Stimulated activated CD8-positive, alpha-beta memory T cell treated with anti-CD3 and anti-CD28 coated beads, Interleukin-7, amount 100 ng/mL, for 24 hours (primary cell): Measurements from ENCODE around the gene WDCP.
"Not testable (repeated sequence)": the region's sequence is repeated elsewhere in the genome, so short reads cannot be mapped to it uniquely, and the experiment has no call there.

Source experiments
- DNase-seq: peaks from one replicate; pipeline ENCODE4 v3.0.0-alpha.2; 2020; ENCODE audit warnings: low read depth

Gene WDCP, protein sequence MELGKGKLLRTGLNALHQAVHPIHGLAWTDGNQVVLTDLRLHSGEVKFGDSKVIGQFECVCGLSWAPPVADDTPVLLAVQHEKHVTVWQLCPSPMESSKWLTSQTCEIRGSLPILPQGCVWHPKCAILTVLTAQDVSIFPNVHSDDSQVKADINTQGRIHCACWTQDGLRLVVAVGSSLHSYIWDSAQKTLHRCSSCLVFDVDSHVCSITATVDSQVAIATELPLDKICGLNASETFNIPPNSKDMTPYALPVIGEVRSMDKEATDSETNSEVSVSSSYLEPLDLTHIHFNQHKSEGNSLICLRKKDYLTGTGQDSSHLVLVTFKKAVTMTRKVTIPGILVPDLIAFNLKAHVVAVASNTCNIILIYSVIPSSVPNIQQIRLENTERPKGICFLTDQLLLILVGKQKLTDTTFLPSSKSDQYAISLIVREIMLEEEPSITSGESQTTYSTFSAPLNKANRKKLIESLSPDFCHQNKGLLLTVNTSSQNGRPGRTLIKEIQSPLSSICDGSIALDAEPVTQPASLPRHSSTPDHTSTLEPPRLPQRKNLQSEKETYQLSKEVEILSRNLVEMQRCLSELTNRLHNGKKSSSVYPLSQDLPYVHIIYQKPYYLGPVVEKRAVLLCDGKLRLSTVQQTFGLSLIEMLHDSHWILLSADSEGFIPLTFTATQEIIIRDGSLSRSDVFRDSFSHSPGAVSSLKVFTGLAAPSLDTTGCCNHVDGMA

DNA sequence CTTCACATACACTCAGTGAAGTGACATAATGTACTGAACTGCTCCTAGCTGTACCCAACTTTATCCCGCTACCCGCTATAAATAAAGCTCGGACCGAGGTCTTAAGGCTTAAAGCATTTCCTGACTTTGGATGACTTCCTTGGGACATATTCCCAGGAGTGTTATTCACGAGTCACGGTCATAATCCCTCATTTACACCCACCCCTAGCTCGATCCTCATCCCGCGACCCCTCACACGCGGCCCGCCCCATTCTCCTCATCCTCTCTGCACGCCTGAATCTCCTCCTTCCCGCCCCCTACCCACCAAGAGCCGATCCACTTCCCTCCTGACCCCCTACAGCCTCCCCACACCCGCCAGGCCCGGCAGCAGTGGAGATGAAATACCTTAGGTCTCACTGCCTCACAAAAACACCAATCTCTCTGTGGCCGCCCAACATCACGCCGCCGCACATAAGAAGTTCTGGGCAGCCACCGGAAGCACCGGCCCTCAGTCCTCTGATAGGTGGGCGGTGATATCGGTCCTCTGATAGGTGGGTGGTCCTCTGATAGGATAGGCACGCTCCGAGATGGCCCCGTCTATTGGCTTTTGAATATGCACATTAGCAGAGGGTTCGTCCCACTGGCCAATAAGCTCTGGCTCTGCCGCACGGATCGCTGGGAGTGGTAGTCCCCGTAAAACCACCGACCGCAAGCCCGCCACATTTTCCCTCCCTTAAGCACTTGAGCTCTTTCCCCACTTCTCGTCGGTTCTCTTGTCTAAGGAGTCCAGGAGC, at the start of gene WDCP:
TSS of gene WDCP (minus strand) at position 462 of the 773 bp plus-strand sequence. CDS start 7,897 bp downstream, outside the sequence.
- peak; percentile 87 for DNase-seq

DNA sequence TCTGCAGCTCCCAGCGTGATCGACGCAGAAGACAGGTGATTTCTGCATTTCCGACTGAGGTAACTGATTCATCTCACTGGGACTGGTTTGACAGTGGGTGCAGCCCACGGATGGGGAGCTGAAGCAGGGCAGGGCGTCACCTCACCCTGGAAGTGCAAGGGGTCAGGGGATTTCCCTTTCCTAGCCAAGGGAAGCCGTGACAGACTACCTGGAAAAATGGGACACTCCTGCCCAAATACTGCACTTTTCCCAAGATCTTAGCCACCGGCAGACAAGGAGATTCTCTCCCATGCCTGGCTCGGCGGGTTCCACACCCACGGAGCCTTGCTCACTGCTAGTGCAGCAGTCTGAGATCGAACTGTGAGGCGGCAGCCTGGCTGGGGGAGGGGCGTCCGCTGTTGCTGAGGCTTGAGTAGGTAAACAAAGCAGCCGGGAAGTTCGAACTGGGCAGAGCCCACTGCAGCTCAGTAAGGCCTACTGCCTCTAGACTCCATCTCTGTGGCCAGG, 48.0 kb upstream of the WDCP start:
- not testable (repeated sequence) for DNase-seq

DNA sequence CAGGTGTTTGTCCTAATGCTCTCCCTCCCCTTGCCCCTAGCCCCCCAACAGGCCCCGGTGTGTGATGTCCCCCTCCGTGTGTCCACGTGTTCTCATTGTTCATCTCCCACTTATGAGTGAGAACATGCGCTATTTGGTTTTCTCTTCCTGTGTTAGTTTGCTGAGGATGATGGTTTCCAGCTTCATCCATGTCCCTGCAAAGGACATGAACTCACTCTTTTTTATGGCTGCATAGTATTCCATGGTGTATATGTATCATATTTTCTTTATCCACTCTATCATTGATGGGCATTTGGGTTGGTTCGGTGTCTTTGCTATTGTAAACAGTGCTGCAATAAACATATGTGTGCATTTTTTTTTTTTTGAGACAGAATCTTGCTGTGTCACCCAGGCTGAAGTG, 46.1 kb upstream of the WDCP start:
- not testable (repeated sequence) for DNase-seq

DNA sequence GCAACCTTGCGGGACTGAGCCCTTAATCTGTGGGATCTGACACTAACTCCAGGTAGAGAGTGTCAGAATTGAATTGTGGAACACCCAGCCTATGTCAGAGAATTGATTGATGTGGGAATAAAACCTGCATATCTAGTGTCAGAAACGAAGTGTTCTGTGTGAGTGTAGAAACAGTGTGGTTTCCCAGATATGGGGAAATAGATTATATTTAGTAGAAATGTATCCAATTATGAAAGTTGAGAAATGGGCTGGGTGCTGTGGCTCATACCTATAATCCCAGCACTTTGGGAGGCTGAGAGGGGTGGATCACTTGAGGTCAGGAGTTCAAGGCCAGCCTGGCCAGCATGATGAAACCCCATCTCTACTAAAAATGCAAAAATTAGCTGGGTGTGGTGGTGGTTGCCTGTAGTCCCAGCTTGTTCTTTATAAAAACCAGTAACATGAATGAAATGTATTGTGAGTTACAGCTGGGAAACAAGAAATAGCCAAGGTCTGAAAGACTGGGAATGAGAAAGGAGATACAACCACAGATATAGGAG, 41.7 kb upstream of the WDCP start:
- DNase-seq = no peak

DNA sequence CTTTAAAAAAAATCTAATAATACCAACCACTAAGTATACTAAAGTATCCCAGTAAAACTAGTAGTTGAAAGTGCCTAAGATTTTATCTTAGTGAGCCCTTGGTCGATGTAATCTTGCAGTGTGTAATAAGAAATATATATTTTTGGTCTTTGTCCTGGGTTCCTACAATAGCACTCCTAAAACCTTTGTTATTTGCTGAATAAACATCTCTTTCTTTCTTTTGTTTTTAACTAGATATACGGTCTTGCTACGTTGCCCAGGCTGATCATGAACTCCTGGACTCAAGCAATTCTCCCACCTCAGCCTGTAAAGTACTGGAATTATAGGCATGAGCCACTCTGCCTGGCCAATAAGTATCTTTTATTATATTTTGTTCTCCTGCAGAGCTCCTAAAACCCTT, 39.8 kb upstream of the WDCP start:
- DNase-seq = no peak

DNA sequence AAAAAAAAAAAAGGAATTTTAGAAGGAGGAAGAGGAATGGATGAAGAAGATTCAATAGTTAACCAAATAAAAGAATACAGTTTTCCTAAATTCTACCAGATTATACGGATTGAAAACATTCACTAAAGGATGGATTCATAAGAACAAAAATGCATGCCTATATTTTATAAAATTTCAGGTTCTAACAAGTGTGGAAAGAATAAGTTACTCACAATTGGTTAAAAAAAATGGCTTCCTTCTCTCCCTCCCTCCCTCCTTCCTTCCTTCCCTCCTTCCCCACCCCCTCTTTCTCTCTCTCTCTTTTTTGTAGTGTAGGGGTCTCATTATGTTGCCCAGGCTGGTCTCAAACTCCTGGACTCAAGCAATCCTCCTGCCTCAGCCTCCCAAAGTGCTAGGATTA, 39.0 kb upstream of the WDCP start:
- no peak for DNase-seq

DNA sequence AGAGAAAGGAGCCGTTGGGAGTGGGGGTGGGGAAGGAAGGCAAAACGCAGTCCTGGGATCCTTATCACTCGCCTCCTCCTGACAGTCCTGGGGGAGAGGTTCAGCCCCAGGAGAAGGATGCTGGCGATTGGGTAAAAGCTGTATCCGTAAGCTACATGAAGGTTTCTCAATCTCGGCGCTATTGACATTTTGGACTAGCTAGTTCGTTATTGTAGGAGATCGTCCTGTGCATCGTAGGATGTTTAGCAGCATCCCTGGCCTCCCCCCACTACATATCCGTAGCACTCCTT, 38.0 kb upstream of the WDCP start:
- DNase-seq = no peak

DNA sequence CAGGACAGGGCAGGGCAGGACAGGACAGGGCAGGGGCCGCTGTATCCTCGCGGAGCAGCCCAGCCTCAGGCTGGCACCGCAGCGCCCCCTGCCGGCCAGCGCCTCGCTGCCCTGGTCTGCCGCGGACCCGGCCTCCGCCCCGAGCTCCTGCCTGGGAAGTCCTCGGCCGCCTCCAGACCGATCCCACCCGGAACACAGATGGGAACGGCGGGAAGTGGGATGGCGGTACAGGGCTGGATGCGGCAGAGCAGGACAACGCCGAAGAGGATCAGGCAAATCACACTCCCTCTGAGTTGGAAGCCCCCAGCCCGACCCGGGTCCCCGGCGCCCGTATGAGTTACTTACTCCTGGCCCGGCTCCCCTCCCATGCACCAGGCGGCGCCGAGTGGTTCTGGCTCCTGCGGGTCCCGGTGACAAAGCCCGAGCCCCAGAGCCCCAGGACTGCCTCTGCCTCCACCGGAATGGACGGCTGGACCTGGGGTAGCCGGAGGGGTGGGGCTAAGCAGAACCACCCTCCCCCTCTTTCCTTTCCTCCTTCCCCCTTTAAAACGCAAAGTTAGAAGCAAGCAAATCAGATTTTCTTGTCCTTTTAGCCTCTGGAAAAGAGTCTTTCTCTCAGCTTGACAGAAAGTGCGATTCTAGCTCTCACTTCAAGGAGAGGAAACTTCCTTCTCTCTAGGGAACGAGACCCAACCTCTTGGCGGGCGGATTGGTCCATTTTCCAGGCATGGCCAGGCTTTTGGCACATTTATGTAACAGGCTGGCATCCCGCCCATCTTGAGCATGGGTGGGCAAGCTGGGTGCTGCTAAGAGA, 37.4 kb upstream of the WDCP start, which contains the start of gene TP53I3:
TSS of gene TP53I3 (minus strand) at position 449 of the 814 bp plus-strand sequence. CDS start 508 bp downstream, outside the sequence.
- DNase-seq = peak; percentile 68

DNA sequence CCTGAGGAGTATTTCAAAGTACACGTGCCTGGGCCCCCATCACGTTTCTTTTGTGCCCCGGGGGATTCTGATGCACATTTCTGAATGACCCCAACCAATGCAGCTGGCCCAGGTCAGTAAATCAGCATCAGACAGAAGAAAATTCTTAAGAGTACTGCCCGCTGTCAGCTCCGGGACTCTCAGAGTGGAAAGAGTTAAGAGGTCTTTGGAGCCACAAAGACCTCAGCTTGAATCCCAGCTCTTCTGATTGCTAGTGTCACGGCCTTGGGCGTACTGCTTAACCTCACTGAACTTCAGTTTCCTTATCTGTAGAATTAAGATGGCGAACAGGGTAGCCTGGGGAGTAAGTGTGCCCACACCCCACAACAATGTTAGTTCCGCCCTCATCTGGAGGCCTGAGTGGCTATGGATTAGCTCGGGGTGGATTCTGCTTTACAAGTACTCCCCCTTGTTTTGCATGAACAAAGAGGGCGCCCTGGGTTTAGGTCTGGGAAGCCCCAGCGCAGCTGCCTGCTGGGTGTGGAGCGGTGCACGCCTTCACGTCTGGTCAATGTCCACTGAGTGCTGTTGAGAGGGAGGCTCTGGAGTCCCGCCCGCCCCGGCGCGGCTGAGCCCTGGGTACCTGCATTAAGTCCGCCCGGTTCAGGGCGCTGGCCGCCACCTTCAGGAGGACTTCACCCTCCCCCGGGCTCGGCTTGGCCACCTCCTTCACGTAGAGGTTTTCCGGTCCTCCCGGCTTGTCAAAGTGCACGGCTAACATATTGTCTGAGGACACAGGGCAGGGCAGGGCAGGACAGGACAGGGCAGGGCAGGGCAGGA, 36.6 kb upstream of the WDCP start:
- peak; percentile 4 for DNase-seq

DNA sequence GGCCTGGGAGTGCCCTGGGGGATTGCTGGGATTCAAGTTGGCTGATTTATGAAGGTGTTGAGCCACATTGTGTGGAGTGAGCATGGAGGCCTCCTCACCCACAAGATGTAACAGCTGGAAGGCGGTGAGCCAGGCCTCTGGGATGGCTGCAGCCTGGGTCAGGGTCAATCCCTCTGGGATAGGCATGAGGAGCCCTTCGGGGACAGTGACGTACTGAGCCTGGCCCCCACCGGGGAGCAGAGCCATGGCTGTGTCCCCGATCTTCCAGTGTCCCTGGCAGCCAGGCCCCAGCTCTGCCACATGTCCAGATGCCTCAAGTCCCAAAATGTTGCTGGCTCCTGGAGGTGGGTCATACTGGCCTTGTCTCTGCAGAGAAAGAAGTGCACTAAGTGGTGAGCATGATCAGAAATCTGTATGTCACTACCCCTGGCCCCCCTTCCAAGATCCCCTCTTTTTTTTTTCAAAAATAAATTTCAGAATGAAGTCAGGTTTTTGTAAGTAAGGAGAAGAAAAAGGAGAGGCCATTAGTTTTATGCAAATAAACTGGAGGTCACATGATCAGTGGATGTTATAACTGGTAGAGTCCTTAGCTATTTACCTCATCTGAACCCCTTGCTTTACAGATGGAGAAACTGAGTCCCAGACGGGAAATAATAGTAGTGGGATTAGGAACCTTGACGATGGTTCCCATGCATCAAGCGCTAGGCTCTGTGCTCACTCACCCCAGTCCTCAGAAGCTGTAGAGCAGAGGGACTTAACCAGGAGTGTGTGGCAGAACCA, 35.8 kb upstream of the WDCP start:
- no peak for DNase-seq

DNA sequence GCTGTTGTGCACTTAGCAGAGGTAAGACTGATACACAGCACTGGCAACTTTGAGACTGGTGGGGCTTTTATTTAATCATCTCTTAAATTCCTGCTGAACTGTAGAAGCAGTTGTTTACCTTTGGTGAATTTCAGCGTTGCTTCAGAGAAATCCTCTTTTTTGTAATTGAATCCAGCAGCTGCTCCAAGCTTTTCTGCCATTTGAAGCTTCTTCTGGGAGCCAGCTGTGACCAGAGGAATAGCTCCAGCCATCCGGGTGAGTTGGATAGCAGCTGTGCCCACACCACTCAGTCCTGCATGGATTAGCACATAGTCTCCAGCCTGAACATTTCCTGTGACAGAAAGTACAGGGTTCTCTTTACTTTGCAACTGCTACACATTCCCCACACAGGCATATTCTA, 33.5 kb upstream of the WDCP start:
- no peak for DNase-seq

DNA sequence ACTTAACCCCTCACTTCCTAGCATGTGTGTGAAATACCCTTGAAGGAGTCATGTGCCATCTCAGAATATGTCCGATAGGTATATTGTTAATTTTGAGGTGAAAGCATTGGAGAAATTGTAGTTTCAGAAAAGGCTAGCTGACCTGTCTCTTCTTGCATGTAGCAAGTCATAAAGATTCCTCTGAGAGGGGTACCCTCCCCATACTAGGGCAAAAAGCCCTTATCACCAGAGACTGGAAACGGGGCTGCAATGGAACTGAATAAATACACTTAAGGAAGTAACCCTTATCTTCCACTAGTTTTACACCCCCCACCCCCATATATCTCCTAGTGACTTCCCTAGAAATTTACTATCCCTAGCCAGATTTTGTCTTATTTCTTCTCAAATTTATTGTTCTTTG, 30.7 kb upstream of the WDCP start:
- DNase-seq = no peak

DNA sequence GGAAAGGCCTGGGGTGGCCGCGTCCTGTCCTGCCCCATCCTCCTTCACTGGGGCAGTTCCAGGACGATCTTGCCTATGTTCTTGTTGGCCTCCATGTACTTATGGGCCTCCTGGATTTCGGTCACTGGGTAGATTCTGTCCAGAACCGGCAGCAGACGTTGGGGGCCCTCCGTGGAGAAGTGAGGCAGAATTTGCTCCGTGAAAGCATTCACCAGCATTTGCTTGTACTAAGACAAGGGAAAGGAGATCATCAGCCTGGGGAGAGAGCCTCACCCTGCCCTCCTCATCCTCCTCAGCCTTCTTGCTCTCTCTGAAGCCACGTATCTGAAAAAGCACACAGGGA, 30.3 kb upstream of the WDCP start:
- no peak for DNase-seq

DNA sequence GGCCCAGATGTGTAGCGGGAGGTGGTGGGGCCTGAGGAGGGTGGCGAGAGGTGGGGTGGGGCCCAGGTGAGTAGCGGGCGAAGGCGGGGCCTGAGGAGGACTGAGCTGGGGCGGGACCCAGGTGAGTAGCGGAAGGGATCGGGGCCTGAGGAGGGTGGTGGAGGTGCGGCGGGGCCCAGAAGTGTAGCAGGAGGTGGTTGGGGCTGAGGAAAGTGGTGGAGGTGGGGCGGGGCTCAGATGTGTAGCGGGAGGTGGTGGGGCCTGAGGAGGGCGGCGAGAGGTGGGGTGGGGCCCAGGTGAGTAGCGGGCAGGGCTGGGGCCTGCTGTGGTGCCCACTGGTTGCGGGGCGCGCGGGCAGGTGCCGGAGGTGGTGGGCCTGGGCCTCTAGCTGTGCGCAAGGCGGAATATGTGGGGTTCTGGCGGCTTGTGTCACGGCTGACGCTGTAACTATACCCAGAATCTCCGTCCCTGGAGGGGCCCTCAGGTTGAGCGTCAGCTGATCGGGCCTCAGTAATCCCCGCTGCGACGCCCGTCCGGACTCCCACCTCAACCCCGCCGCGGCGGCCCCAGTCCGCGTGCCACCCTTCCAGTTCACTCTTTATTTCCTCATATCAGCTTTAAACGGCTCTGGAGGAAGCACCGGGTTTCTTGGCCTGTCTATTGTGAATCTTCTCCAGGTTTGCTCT, 29.8 kb upstream of the WDCP start:
- no peak for DNase-seq

DNA sequence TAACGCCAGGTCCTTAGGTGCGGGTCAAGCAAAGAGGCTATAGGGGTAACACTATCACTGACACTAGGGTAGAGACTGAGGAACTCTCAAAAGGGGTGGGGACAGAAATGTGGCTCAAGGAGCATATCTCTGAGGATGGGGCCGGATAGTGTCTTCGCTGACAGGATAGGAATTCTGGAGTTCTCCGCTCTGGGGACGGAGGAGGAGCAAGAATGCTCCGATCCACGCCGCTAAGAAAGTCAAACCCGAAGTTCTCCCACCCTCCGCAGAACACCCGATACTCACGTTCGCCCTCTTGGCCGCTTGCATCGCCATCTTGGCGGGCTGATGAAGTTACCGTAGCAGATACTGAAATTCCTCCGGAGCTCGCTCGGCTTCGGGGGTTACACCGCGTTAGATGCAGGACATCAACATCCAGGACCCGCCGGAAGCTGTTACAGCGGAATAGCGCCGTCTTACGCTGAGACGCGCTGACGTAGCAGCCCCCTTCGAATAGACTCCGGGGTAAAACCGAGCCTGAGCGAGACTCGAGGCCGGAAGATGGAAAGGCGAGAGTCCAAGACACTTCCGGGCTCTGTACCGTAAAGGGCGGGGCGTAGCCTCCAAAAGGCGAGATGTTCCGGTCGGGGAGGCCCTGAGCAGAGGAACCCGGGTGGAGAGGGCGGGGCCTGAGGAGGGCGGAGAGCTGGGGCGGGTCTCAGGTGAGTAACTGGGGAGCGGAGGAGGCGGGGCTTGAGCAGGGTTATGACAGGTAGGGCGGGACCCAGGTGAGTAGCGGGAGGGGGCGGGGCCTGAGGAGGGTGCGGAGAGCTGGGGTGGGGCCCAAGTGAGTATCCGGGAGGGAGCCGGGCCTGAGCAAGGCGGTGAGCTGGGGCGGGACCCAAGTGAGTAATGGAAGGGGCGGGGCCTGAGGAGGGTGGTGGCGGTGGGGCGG, 29.0 kb upstream of the WDCP start, which contains the start of gene SF3B6:
TSS of gene SF3B6 (minus strand) at position 412 of the 934 bp plus-strand sequence. CDS start at position 315, 97 bp downstream.
- DNase-seq = peak; percentile 99

DNA sequence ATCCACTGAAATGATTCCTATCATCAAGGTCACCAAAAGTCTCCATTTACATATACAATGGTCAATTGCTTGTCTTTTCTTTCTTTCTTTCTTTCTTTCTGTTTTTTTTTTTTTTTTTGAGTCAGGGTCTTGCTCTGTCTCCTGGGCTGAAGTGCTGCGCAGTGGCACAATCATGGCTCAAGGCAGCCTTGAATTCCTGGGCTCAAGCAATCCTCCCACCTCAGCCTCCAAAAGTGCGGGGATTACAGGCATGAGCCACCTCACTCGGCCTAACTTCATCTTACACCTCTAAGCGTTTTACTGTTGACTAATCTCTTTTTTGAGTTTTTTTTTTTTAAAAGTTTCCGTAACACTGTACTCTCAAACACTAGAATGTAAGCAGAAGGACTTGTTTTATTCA, 28.1 kb upstream of the WDCP start:
- no peak for DNase-seq

DNA sequence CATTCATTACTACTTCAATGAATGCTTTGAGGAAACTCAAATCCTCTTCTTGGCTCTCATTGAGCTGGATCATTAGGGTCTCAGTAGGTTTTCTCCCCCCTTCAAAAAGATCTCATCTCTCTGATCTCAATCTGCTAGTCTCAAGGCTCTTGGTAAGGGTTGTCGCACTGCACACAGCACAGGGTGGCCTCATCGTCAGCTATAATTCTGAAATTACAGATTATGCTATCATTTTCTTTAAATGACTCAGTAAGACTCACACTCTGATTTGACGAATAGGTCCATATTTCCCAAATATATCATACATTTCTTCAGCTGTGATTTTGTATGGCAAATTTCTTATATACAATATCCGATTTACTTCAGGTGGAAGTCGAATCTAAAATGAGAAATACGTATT, 26.6 kb upstream of the WDCP start:
- no peak for DNase-seq

DNA sequence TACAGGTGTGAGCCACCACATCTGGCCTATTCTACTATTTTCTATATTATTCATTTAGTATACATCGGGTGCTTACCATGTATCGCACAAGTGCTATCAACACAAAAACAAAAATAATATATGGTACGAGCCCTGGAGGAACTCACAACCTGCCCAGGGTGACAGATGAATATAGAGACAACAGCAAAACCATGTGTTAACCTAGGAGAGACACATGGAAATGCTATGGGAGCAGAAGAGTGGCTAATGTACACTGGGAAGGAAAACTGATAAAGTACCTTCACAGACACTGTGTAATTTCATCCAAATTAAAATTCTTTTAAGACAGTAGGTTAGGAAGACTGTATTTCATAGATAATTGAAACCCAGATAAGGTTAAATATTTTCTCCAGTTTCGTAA, 25.1 kb upstream of the WDCP start:
- no peak for DNase-seq
